HepG2 (cell line): ENCODE measurements around the gene SMCHD1. TPM values are rescaled to one million over a fixed set of nuclear protein-coding genes. Genes with fewer than 3 reads are reported as not detected.

Experiments
- HMGXB3 ChIP-seq: sonication (generic); formaldehyde crosslinking; IDR thresholded peaks from 2 replicates; pipeline ENCODE4 v1.4.0; 2020; ENCODE audit warnings: missing genetic modification reagents, borderline replicate concordance
- KDM4B ChIP-seq: sonication (generic); formaldehyde crosslinking; IDR thresholded peaks from 2 replicates; pipeline ENCODE4 v1.4.0; 2020; ENCODE audit warnings: missing genetic modification reagents
- ZNF451 ChIP-seq: sonication (generic); formaldehyde crosslinking; IDR thresholded peaks from 2 replicates; pipeline ENCODE4 v1.5.0; 2020; ENCODE audit warnings: mild to moderate bottlenecking, missing genetic modification reagents
- ZNF773 ChIP-seq: sonication (generic); formaldehyde crosslinking; IDR thresholded peaks from 2 replicates; pipeline ENCODE4 v1.4.0; 2020; ENCODE audit warnings: missing genetic modification reagents, borderline replicate concordance
- polyA plus RNA-seq, 8 experiments: library from polyadenylated mRNA; depleted of rRNA in 3 of 8; stranded (reverse) in 7 of 8; unstranded in 1 of 8; fragments of >200 nt; fragmentation: Illumina TruSeq in 4 of 8; extraction: Trizol in 4 of 8; gene quantifications; 2 replicates each; pipeline versions ENCODE4 v1.2.1 to v1.2.3, GENCODE V29; 2011 to 2016; ENCODE audit warnings: low read depth in 4 of 8, missing spikeins in 1 of 8, mixed read lengths in 1 of 8; ENCODE audit not compliant: insufficient read depth in 1 of 8
- total RNA-seq, 5 experiments: library from RNA; depleted of rRNA; stranded (reverse); fragments of >200 nt; fragmentation: Illumina TruSeq; extraction: Trizol; gene quantifications; 2 replicates each; pipeline ENCODE4 v1.2.3, GENCODE V29; 2016; ENCODE audit warnings: low read depth in 1 of 5
- TF ChIP-seq, protein P1 (sequence below): sonication (generic); formaldehyde crosslinking; IDR thresholded peaks from 2 replicates; pipeline ENCODE4 v1.4.0; 2020; ENCODE audit warnings: missing genetic modification reagents, mild to moderate bottlenecking, borderline replicate concordance

SMCHD1 gene
- total and polyA plus RNA-seq, 2 of the 13 experiments (the other 11 are each of a cell fraction or from before 2014, with no cell fraction given) = 21.4 to 93.6 TPM

- TF ChIP-seq HMGXB3 (CRISPR knock-in tag) (no peak), KDM4B (CRISPR knock-in tag) (no peak), ZNF773 (CRISPR knock-in tag) (no peak), ZNF451 (CRISPR knock-in tag) (no peak)
- TF ChIP-seq, protein P1, sequence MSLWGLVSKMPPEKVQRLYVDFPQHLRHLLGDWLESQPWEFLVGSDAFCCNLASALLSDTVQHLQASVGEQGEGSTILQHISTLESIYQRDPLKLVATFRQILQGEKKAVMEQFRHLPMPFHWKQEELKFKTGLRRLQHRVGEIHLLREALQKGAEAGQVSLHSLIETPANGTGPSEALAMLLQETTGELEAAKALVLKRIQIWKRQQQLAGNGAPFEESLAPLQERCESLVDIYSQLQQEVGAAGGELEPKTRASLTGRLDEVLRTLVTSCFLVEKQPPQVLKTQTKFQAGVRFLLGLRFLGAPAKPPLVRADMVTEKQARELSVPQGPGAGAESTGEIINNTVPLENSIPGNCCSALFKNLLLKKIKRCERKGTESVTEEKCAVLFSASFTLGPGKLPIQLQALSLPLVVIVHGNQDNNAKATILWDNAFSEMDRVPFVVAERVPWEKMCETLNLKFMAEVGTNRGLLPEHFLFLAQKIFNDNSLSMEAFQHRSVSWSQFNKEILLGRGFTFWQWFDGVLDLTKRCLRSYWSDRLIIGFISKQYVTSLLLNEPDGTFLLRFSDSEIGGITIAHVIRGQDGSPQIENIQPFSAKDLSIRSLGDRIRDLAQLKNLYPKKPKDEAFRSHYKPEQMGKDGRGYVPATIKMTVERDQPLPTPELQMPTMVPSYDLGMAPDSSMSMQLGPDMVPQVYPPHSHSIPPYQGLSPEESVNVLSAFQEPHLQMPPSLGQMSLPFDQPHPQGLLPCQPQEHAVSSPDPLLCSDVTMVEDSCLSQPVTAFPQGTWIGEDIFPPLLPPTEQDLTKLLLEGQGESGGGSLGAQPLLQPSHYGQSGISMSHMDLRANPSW (CRISPR knock-in tag) = no peak
Observed at GRCh38 chr18:2822213-2822921, 166.8 kb downstream of the SMCHD1 start (continued).
